ENCODE measurements around the gene HIF3A. TPM values are rescaled to one million over a fixed set of nuclear protein-coding genes. Genes with fewer than 3 reads are reported as not detected.
"Not testable (repeated sequence)": the region's sequence is repeated elsewhere in the genome, so short reads cannot be mapped to it uniquely, and the experiment has no call there.

HIF3A gene
- polyA plus RNA-seq, 2 donors, result 12.3 to 27.3 TPM

- H3K36me3 ChIP-seq (ENCODE audit: control insufficient read depth in 2 of 2, insufficient read depth in 2 of 2, low read length in 1 of 2), result no peaks in the 10 kb centered on the region
- H3K27me3 ChIP-seq (ENCODE audit: control insufficient read depth in 1 of 2, insufficient read depth in 2 of 2, low read length in 2 of 2), result no peaks in the 10 kb centered on the region
- H3K9me3 ChIP-seq (ENCODE audit: control insufficient read depth in 2 of 2, insufficient read depth in 1 of 2, low read depth in 1 of 2, low read length in 1 of 2), result no peaks in the 10 kb centered on the region
- no peak overlapping the region for H3K27ac ChIP-seq (ENCODE audit: low read depth in 2 of 2, low read length in 1 of 2)
- H3K4me3 ChIP-seq (ENCODE audit: low read depth in 1 of 2, low read length in 2 of 2), result no peak overlapping the region
- 80 to 86% methylated on average over 7 of the region's 7 CpGs for WGBS, 2 donors
- H3K4me1 ChIP-seq (ENCODE audit: control insufficient read depth in 2 of 2, insufficient read depth in 2 of 2, low read length in 1 of 2), result no peaks in the 10 kb centered on the region
These were observed 27.7 kb upstream of the HIF3A start for GRCh38 chr19:46269101-46269500.

GRCh38 chr19:46270521-46271256, 26.2 kb upstream of the HIF3A start:
- Histone ChIP-seq H3K4me3 (ENCODE audit: low read depth in 1 of 2, low read length in 2 of 2) (no peak overlapping the region), H3K27ac (ENCODE audit: low read depth in 2 of 2, low read length in 1 of 2) (no peak overlapping the region), H3K27me3 (ENCODE audit: control insufficient read depth in 1 of 2, insufficient read depth in 2 of 2, low read length in 2 of 2) (no peaks in the 10 kb centered on the region), H3K36me3 (ENCODE audit: control insufficient read depth in 2 of 2, insufficient read depth in 2 of 2, low read length in 1 of 2) (no peaks in the 10 kb centered on the region), H3K9me3 (ENCODE audit: control insufficient read depth in 2 of 2, insufficient read depth in 1 of 2, low read depth in 1 of 2, low read length in 1 of 2) (no peaks in the 10 kb centered on the region), H3K4me1 (ENCODE audit: control insufficient read depth in 2 of 2, insufficient read depth in 2 of 2, low read length in 1 of 2) (no peaks in the 10 kb centered on the region)
- WGBS, 2 donors, result 49 to 61% methylated on average over 17 of the region's 17 CpGs

- 53 to 55% methylated on average over 8 of the region's 8 CpGs for WGBS, 2 donors
- Histone ChIP-seq H3K4me3 (ENCODE audit: low read depth in 1 of 2, low read length in 2 of 2) (no peak overlapping the region), H3K27ac (ENCODE audit: low read depth in 2 of 2, low read length in 1 of 2) (no peak overlapping the region), H3K4me1 (ENCODE audit: control insufficient read depth in 2 of 2, insufficient read depth in 2 of 2, low read length in 1 of 2) (no peaks in the 10 kb centered on the region), H3K36me3 (ENCODE audit: control insufficient read depth in 2 of 2, insufficient read depth in 2 of 2, low read length in 1 of 2) (no peaks in the 10 kb centered on the region), H3K9me3 (ENCODE audit: control insufficient read depth in 2 of 2, insufficient read depth in 1 of 2, low read depth in 1 of 2, low read length in 1 of 2) (no peaks in the 10 kb centered on the region), H3K27me3 (ENCODE audit: control insufficient read depth in 1 of 2, insufficient read depth in 2 of 2, low read length in 2 of 2) (no peaks in the 10 kb centered on the region)
These were observed 25.2 kb upstream of the HIF3A start for GRCh38 chr19:46271481-46272197.

GRCh38 chr19:46273931-46274330, 22.9 kb upstream of the HIF3A start:
- not testable (repeated sequence) for H3K4me3 ChIP-seq (ENCODE audit: low read depth in 1 of 2, low read length in 2 of 2); H3K27ac ChIP-seq (ENCODE audit: low read depth in 2 of 2, low read length in 1 of 2); H3K4me1 ChIP-seq (ENCODE audit: control insufficient read depth in 2 of 2, insufficient read depth in 2 of 2, low read length in 1 of 2); H3K36me3 ChIP-seq (ENCODE audit: control insufficient read depth in 2 of 2, insufficient read depth in 2 of 2, low read length in 1 of 2); H3K27me3 ChIP-seq (ENCODE audit: control insufficient read depth in 1 of 2, insufficient read depth in 2 of 2, low read length in 2 of 2); H3K9me3 ChIP-seq (ENCODE audit: control insufficient read depth in 2 of 2, insufficient read depth in 1 of 2, low read depth in 1 of 2, low read length in 1 of 2)
- WGBS, 2 donors, result 82 to 86% methylated on average over 6 of the region's 6 CpGs

- H3K4me1 ChIP-seq (ENCODE audit: control insufficient read depth in 2 of 2, insufficient read depth in 2 of 2, low read length in 1 of 2), result no peaks in the 10 kb centered on the region
- H3K4me3 ChIP-seq (ENCODE audit: low read depth in 1 of 2, low read length in 2 of 2), result no peak overlapping the region
- no peaks in the 10 kb centered on the region for H3K27me3 ChIP-seq (ENCODE audit: control insufficient read depth in 1 of 2, insufficient read depth in 2 of 2, low read length in 2 of 2)
- no peaks in the 10 kb centered on the region for H3K9me3 ChIP-seq (ENCODE audit: control insufficient read depth in 2 of 2, insufficient read depth in 1 of 2, low read depth in 1 of 2, low read length in 1 of 2)
- WGBS, 2 donors, result 83 to 87% methylated on average over 7 of the region's 7 CpGs
- H3K36me3 ChIP-seq (ENCODE audit: control insufficient read depth in 2 of 2, insufficient read depth in 2 of 2, low read length in 1 of 2), result no peaks in the 10 kb centered on the region
- no peak overlapping the region for H3K27ac ChIP-seq (ENCODE audit: low read depth in 2 of 2, low read length in 1 of 2)
These were observed 17.7 kb upstream of the HIF3A start for GRCh38 chr19:46279177-46279576.

- WGBS, 2 donors, result 70 to 76% methylated on average over 4 of the region's 4 CpGs
- Histone ChIP-seq H3K4me3 (ENCODE audit: low read depth in 1 of 2, low read length in 2 of 2) (no peak overlapping the region), H3K9me3 (ENCODE audit: control insufficient read depth in 2 of 2, insufficient read depth in 1 of 2, low read depth in 1 of 2, low read length in 1 of 2) (no peaks in the 10 kb centered on the region), H3K4me1 (ENCODE audit: control insufficient read depth in 2 of 2, insufficient read depth in 2 of 2, low read length in 1 of 2) (no peaks in the 10 kb centered on the region), H3K27ac (ENCODE audit: low read depth in 2 of 2, low read length in 1 of 2) (no peak overlapping the region), H3K27me3 (ENCODE audit: control insufficient read depth in 1 of 2, insufficient read depth in 2 of 2, low read length in 2 of 2) (no peaks in the 10 kb centered on the region), H3K36me3 (ENCODE audit: control insufficient read depth in 2 of 2, insufficient read depth in 2 of 2, low read length in 1 of 2) (no peaks in the 10 kb centered on the region)
These were observed 13.1 kb upstream of the HIF3A start for GRCh38 chr19:46283771-46284170.

- 76 to 81% methylated on average over 9 of the region's 9 CpGs for WGBS, 2 donors
- Histone ChIP-seq H3K27ac (ENCODE audit: low read depth in 2 of 2, low read length in 1 of 2) (no peak overlapping the region), H3K36me3 (ENCODE audit: control insufficient read depth in 2 of 2, insufficient read depth in 2 of 2, low read length in 1 of 2) (no peaks in the 10 kb centered on the region), H3K4me1 (ENCODE audit: control insufficient read depth in 2 of 2, insufficient read depth in 2 of 2, low read length in 1 of 2) (peaks cover 0 to 3% of the 10 kb centered on the region in 2 donors), H3K9me3 (ENCODE audit: control insufficient read depth in 2 of 2, insufficient read depth in 1 of 2, low read depth in 1 of 2, low read length in 1 of 2) (no peaks in the 10 kb centered on the region), H3K4me3 (ENCODE audit: low read depth in 1 of 2, low read length in 2 of 2) (no peak overlapping the region), H3K27me3 (ENCODE audit: control insufficient read depth in 1 of 2, insufficient read depth in 2 of 2, low read length in 2 of 2) (no peaks in the 10 kb centered on the region)
These were observed 12.2 kb upstream of the HIF3A start for GRCh38 chr19:46284635-46285034.

GRCh38 chr19:46287585-46287984, 9.3 kb upstream of the HIF3A start:
- H3K4me3 ChIP-seq (ENCODE audit: low read depth in 1 of 2, low read length in 2 of 2), result no peak overlapping the region
- H3K4me1 ChIP-seq (ENCODE audit: control insufficient read depth in 2 of 2, insufficient read depth in 2 of 2, low read length in 1 of 2), result peaks cover 0 to 3% of the 10 kb centered on the region in 2 donors
- no peaks in the 10 kb centered on the region for H3K27me3 ChIP-seq (ENCODE audit: control insufficient read depth in 1 of 2, insufficient read depth in 2 of 2, low read length in 2 of 2)
- H3K27ac ChIP-seq (ENCODE audit: low read depth in 2 of 2, low read length in 1 of 2), result no peak overlapping the region
- 66 to 69% methylated on average over 7 of the region's 7 CpGs for WGBS, 2 donors
- no peaks in the 10 kb centered on the region for H3K36me3 ChIP-seq (ENCODE audit: control insufficient read depth in 2 of 2, insufficient read depth in 2 of 2, low read length in 1 of 2)
- peaks cover 0 to 5% of the 10 kb centered on the region in 2 donors for H3K9me3 ChIP-seq (ENCODE audit: control insufficient read depth in 2 of 2, insufficient read depth in 1 of 2, low read depth in 1 of 2, low read length in 1 of 2)

GRCh38 chr19:46288896-46289588, 7.8 kb upstream of the HIF3A start:
- H3K4me3 ChIP-seq (ENCODE audit: low read depth in 1 of 2, low read length in 2 of 2), result no peak overlapping the region
- H3K27me3 ChIP-seq (ENCODE audit: control insufficient read depth in 1 of 2, insufficient read depth in 2 of 2, low read length in 2 of 2), result no peaks in the 10 kb centered on the region
- H3K27ac ChIP-seq (ENCODE audit: low read depth in 2 of 2, low read length in 1 of 2), result peak overlapping the region; percentile 48 to 74
- no peaks in the 10 kb centered on the region for H3K36me3 ChIP-seq (ENCODE audit: control insufficient read depth in 2 of 2, insufficient read depth in 2 of 2, low read length in 1 of 2)
- peaks cover 0 to 3% of the 10 kb centered on the region in 2 donors for H3K4me1 ChIP-seq (ENCODE audit: control insufficient read depth in 2 of 2, insufficient read depth in 2 of 2, low read length in 1 of 2)
- H3K9me3 ChIP-seq (ENCODE audit: control insufficient read depth in 2 of 2, insufficient read depth in 1 of 2, low read depth in 1 of 2, low read length in 1 of 2), result peaks cover 0 to 5% of the 10 kb centered on the region in 2 donors
- 50 to 55% methylated on average over 6 of the region's 6 CpGs for WGBS, 2 donors

Data from esophagus (tissue), 2 donors.